Right lobe of liver (tissue), 6 donors: Measurements from ENCODE around the gene CAPN7. TPM values are rescaled to one million over a fixed set of nuclear protein-coding genes. Genes with fewer than 3 reads are reported as not detected.

Source experiments
- ATAC-seq, 4 donors: fragments of 200-7000 bp; cut with Tn5 transposase; one replicate each; pipeline ENCODE4 v1.9.1; 2020; ENCODE audit warnings: mild to moderate bottlenecking in 4 of 4, moderate library complexity in 4 of 4
- DNase-seq, 3 donors: peaks; one replicate each; pipeline ENCODE4 v3.0.0-alpha.2; 2020
- H3K27ac ChIP-seq, 3 donors: fragments of 200-600 bp; one replicate each; pipeline ENCODE4 v1.8.0; 2022
- H3K27me3 ChIP-seq, 2 donors: fragments of 200-600 bp; one replicate each; pipeline ENCODE4 v1.8.0; 2022
- H3K36me3 ChIP-seq, 4 donors: fragments of 200-600 bp; sonication (generic) in 1 of 4; one replicate each; pipeline versions ENCODE4 v1.5.1 to v1.8.0; 2017 to 2022; ENCODE audit warnings: control low read depth in 1 of 4
- H3K4me1 ChIP-seq, 4 donors: fragments of 200-600 bp; sonication (generic) in 1 of 4; one replicate each; pipeline versions ENCODE4 v1.5.1 to v1.8.0; 2017 to 2022; ENCODE audit warnings: control low read depth in 1 of 4
- H3K4me3 ChIP-seq, 3 donors: fragments of 200-600 bp; one replicate each; pipeline ENCODE4 v1.8.0; 2022
- H3K9me3 ChIP-seq, 4 donors: fragments of 200-600 bp; sonication (generic) in 1 of 4; one replicate each; pipeline versions ENCODE4 v1.5.1 to v1.8.0; 2017 to 2022; ENCODE audit warnings: control low read depth in 1 of 4
- POLR2A ChIP-seq: fragments of 450-650 bp; IDR thresholded peaks from one replicate; pipeline ENCODE4 v1.6.1; 2017; ENCODE audit warnings: antibody characterized with exemption, mild to moderate bottlenecking
- WGBS: methylation state at CpG from one replicate; pipeline ENCODE4 v1.1.6; 2018; ENCODE audit warnings: low coverage, low lambda C conversion rate; ENCODE audit not compliant: insufficient coverage; ENCODE audit errors: missing lambda C conversion rate; 5-methylcytosine and 5-hydroxymethylcytosine counted together
- intact Hi-C, 2 donors: fragments of 100-400 bp; cut with DNase I; formaldehyde crosslinking; loops; one replicate each; pipeline versions ENCODE4 v1.11.2 to v1.14.1; 2022
- total RNA-seq, 6 experiments: library from RNA; depleted of rRNA in 2 of 6; stranded (reverse); fragments of >200 nt in 2 of 6; fragmentation: NEBNext Ultra II Directional in 3 of 6; extraction: Animal tissue kit (Norgen Biotek cat#: 25700) in 3 of 6; gene quantifications; one replicate each; pipeline versions ENCODE4 v1.1.0 to v1.2.4, GENCODE V29; 2016 to 2023
- TF ChIP-seq, protein P1 (sequence below), 4 donors: fragments of 200-600 bp in 3 of 4; fragments of 450-650 bp in 1 of 4; IDR thresholded peaks; one replicate each; pipeline versions ENCODE4 v1.5.1 to v1.8.0; 2016 to 2022; ENCODE audit warnings: antibody characterized with exemption in 4 of 4, mild to moderate bottlenecking in 2 of 4
- donor health status: DM: no; HTN: yes; CAD: no.
- donor health status: DM: no; HTN: no; CAD: no.
- donor health status: DM: no; HTN: no; CAD: no.
- donor health status: DM: no; HTN: yes; CAD: no.
- donor health status: DM: no; HTN: yes; CAD: no.

Gene CAPN7
- total RNA-seq, 6 experiments from 2014 or later, result 20.1 to 32.8 (median 23.1) TPM

DNA sequence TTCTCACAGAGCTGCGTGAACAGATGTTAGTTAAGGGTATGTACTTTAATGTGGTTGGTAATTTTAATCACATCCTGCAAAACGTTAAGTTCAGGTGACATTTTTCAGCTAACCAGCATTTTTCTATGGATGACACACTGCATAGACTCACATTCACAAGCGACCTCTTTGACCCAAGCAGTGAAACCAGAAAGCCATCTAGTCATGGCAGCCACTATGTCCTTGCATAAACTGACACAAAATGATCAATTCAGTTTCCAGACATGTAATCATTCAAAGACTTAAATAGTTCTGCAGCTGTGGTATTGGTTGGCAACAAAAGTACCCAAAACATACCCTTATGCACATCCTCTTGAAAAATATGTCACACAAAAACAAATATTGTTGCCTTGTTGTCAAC, 7.4 kb upstream of the CAPN7 start:
- DNase-seq (no peak), ATAC-seq (no peak)
- TF ChIP-seq, protein P1, sequence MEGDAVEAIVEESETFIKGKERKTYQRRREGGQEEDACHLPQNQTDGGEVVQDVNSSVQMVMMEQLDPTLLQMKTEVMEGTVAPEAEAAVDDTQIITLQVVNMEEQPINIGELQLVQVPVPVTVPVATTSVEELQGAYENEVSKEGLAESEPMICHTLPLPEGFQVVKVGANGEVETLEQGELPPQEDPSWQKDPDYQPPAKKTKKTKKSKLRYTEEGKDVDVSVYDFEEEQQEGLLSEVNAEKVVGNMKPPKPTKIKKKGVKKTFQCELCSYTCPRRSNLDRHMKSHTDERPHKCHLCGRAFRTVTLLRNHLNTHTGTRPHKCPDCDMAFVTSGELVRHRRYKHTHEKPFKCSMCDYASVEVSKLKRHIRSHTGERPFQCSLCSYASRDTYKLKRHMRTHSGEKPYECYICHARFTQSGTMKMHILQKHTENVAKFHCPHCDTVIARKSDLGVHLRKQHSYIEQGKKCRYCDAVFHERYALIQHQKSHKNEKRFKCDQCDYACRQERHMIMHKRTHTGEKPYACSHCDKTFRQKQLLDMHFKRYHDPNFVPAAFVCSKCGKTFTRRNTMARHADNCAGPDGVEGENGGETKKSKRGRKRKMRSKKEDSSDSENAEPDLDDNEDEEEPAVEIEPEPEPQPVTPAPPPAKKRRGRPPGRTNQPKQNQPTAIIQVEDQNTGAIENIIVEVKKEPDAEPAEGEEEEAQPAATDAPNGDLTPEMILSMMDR (IDR thresholded peaks at IDR 0.05), result no peak
- Histone ChIP-seq H3K4me1 (peaks cover 0 to 5% (median 0%) of the 10 kb centered on the region in 4 donors), H3K27me3 (no peaks in the 10 kb centered on the region), H3K36me3 (no peaks in the 10 kb centered on the region), H3K4me3 (no peak overlapping the region), H3K9me3 (no peaks in the 10 kb centered on the region), H3K27ac (no peak overlapping the region)
- WGBS, result 71% methylated on average over 3 of the region's 3 CpGs
- intact Hi-C loops, result no loop called here

DNA sequence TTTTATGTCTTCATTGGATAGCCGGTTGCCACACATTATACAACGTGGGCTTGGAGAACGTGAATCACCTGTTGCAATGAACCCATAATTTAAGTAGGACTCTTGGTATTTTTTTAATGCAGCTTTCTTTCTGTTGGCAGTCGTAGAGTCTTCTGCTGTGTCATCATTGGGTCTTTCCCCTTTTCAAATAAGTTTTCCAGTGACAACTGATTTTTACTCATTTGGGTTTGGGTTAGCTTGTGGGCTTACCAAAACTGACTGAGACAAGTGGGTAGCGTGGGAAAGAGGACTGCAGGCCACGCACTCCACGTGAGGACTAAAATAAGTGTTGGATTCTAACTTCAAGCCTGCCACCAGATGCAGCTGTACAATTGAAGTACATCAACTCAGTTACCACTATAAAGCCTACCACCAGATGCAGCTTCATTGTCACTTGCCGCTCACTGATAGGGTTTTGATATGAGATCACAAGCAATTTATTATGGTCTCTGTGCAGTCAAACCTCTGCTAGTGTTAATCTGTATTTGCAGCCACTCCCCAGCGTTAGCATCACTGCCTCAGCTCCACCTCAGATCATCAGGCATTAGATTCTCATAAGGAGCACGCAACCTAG, 6.4 kb upstream of the CAPN7 start:
- WGBS, result 72% methylated on average over 8 of the region's 10 CpGs
- H3K36me3 ChIP-seq, result no peaks in the 10 kb centered on the region
- no peak overlapping the region for H3K27ac ChIP-seq
- no peak for ATAC-seq
- H3K4me1 ChIP-seq, result peaks cover 0 to 12% (median 0%) of the 10 kb centered on the region in 4 donors
- no peaks in the 10 kb centered on the region for H3K9me3 ChIP-seq
- no peaks in the 10 kb centered on the region for H3K27me3 ChIP-seq
- TF ChIP-seq, protein P1 (IDR thresholded peaks at IDR 0.05), result no peak
- no peak for DNase-seq
- intact Hi-C loops, result loop anchor here in 1 of 2 donors (10.0 kb wide), 1 partner anchor 65 kb away; no protein-coding TSS in a partner anchor
- H3K4me3 ChIP-seq, result no peak overlapping the region

DNA sequence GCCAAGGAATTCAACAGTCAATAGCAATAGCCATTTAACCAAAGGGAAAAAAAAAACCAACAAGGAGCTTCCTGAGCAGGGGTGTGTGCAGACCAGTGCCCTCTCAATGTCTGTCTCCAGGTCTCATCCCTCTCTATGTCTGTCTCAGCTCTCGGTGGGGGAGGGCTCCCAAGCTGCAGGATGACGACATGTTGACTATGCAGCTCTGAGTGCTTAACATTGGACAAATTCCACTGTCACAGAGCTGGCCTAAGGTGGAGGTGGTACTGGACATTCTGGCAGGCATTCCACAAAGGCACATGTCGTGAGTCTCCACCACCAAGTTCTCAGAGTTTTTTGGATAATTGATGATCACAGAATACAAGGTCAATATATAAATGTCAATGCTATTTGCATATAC, 2.0 kb upstream of the CAPN7 start:
- Histone ChIP-seq H3K27me3 (no peaks in the 10 kb centered on the region), H3K4me3 (no peak overlapping the region), H3K27ac (no peak overlapping the region), H3K4me1 (peaks cover 0 to 33% (median 3%) of the 10 kb centered on the region in 4 donors), H3K9me3 (no peaks in the 10 kb centered on the region), H3K36me3 (peaks cover 0 to under 1% (median 0%) of the 10 kb centered on the region in 4 donors)
- WGBS, result 44% methylated on average over 3 of the region's 3 CpGs
- intact Hi-C loops, result loop anchor here in 1 of 2 donors (10.0 kb wide), 1 partner anchor 61 kb away; no protein-coding TSS in a partner anchor
- TF ChIP-seq, protein P1 (IDR thresholded peaks at IDR 0.05), result no peak
- no peak for TF ChIP-seq POLR2A
- ATAC-seq, result peak in 2 of 4 donors; percentile 12 to 47
- peak; percentile 57 to 60 (median 59) for DNase-seq

DNA sequence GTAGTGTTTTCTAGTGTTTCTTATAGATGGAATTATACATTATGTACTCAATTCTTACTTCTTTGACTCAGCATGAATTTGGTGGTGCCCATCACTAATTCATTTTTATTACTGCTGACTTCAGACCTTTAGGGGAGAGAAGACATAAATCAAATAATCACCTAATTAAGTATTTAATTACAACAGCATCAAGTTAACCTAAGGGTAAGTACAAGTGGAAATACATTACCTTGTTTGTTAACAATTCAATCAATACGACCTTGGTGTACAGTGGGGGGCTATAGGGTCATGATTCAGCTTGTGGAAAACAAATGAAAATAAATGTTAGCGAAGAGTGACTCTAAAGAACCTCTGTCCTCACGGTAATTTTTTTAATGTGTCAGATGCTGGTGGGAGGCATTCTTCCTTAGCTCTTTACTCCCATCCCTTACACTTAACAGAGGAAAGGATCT, 538 bp upstream of the CAPN7 start:
- TF ChIP-seq, protein P1 (IDR thresholded peaks at IDR 0.05), result peak in 1 of 4 donors; percentile 30
- no peak for TF ChIP-seq POLR2A
- no peak for ATAC-seq
- peak overlapping the region; percentile 81 to 91 (median 81) for H3K4me3 ChIP-seq
- intact Hi-C loops, result loop anchor here in 1 of 2 donors (10.0 kb wide), 1 partner anchor 59 kb away; no protein-coding TSS in a partner anchor
- peak overlapping the region; percentile 89 to 94 (median 91) for H3K27ac ChIP-seq
- peaks cover 0 to 38% (median 3%) of the 10 kb centered on the region in 4 donors for H3K4me1 ChIP-seq
- no peaks in the 10 kb centered on the region for H3K9me3 ChIP-seq
- no peaks in the 10 kb centered on the region for H3K27me3 ChIP-seq
- H3K36me3 ChIP-seq, result peaks cover 0 to 8% (median 0%) of the 10 kb centered on the region in 4 donors
- 7% methylated on average over 3 of the region's 3 CpGs for WGBS
- no peak for DNase-seq
